Astrocyte (in vitro differentiated cells and primary cell): Measurements from ENCODE around the gene ATP10A. TPM values are rescaled to one million over a fixed set of nuclear protein-coding genes. Genes with fewer than 3 reads are reported as not detected.

Source experiments
- DNase-seq: peaks from one replicate; pipeline ENCODE4 v3.0.0-alpha.2; 2010; ENCODE audit warnings: low read depth
- FAIRE-seq: peaks from 2 replicates; lab custom pipeline; 2011; peaks lifted over from hg19 to GRCh38; lab: Jason Lieb, UNC
- H2AFZ ChIP-seq: 2 replicates; pipeline ENCODE4 v1.6.0; 2012; ENCODE audit warnings: low read depth, low read length, inconsistent platforms
- H3K27ac ChIP-seq: 2 replicates; pipeline ENCODE4 v1.5.1; 2011; ENCODE audit warnings: low read depth, low read length, inconsistent platforms
- H3K27me3 ChIP-seq: 2 replicates; pipeline ENCODE4 v1.6.0; 2011; ENCODE audit warnings: low read length, inconsistent platforms; ENCODE audit not compliant: insufficient read depth
- H3K36me3 ChIP-seq: 2 replicates; pipeline ENCODE4 v1.5.1; 2011; ENCODE audit warnings: low read length, inconsistent platforms; ENCODE audit not compliant: insufficient read depth
- H3K4me1 ChIP-seq: 2 replicates; pipeline ENCODE4 v1.5.1; 2011; ENCODE audit warnings: low read length, inconsistent platforms; ENCODE audit not compliant: insufficient read depth
- H3K4me2 ChIP-seq: 2 replicates; pipeline ENCODE4 v1.6.0; 2012; ENCODE audit warnings: low read length, inconsistent platforms
- H3K4me3 ChIP-seq: 2 replicates; pipeline ENCODE4 v1.5.1; 2011; ENCODE audit warnings: low read depth, mild to moderate bottlenecking, low read length, inconsistent platforms; ENCODE audit not compliant: insufficient read depth
- H3K79me2 ChIP-seq: 2 replicates; pipeline ENCODE4 v1.6.0; 2012; ENCODE audit warnings: mild to moderate bottlenecking, low read length, inconsistent platforms; ENCODE audit not compliant: insufficient read depth
- H3K9ac ChIP-seq: 2 replicates; pipeline ENCODE4 v1.6.0; 2012; ENCODE audit warnings: mild to moderate bottlenecking, low read length, inconsistent platforms
- H3K9me3 ChIP-seq: 2 replicates; pipeline ENCODE4 v1.5.1; 2012; ENCODE audit warnings: low read depth, mild to moderate bottlenecking, low read length, inconsistent platforms; ENCODE audit not compliant: insufficient read depth
- H4K20me1 ChIP-seq: 2 replicates; pipeline ENCODE4 v1.6.0; 2012; ENCODE audit warnings: low read length, inconsistent platforms; ENCODE audit not compliant: insufficient read depth
- H3K27ac Mint-ChIP-seq: one replicate; pipeline ENCODE4 v1.8.0; 2021; ENCODE audit warnings: mild to moderate bottlenecking, mixed read lengths; ENCODE audit not compliant: unreplicated experiment
- H3K27me3 Mint-ChIP-seq: one replicate; pipeline ENCODE4 v1.8.0; 2021; ENCODE audit warnings: low read depth, mixed read lengths; ENCODE audit not compliant: unreplicated experiment
- H3K36me3 Mint-ChIP-seq: one replicate; pipeline ENCODE4 v1.8.0; 2021; ENCODE audit warnings: low read depth, mixed read lengths; ENCODE audit not compliant: unreplicated experiment
- H3K4me1 Mint-ChIP-seq: one replicate; pipeline ENCODE4 v1.8.0; 2021; ENCODE audit warnings: low read depth, mixed read lengths; ENCODE audit not compliant: unreplicated experiment
- H3K4me3 Mint-ChIP-seq: one replicate; pipeline ENCODE4 v1.8.0; 2021; ENCODE audit warnings: mild to moderate bottlenecking, moderate library complexity, mixed read lengths; ENCODE audit not compliant: unreplicated experiment
- H3K9me3 Mint-ChIP-seq: one replicate; pipeline ENCODE4 v1.8.0; 2021; ENCODE audit warnings: mild to moderate bottlenecking, mixed read lengths; ENCODE audit not compliant: unreplicated experiment
- EZH2 ChIP-seq: IDR thresholded peaks from 2 replicates; pipeline ENCODE4 v1.6.1; 2012; ENCODE audit warnings: mild to moderate bottlenecking, low read length, inconsistent platforms; ENCODE audit not compliant: insufficient read depth
- total RNA-seq: library from RNA; stranded (reverse); gene quantifications from 2 replicates; pipeline ENCODE4 v1.2.1, GENCODE V29; 2021
- TF ChIP-seq, protein P1 (sequence below): IDR thresholded peaks from 2 replicates; pipeline ENCODE4 v1.5.1; 2011; ENCODE audit warnings: low read depth, mild to moderate bottlenecking, inconsistent platforms, low read length, moderate library complexity; ENCODE audit not compliant: insufficient read depth

Gene ATP10A
- total RNA-seq, 1 donor from 2014 or later = 21.1 TPM

DNA sequence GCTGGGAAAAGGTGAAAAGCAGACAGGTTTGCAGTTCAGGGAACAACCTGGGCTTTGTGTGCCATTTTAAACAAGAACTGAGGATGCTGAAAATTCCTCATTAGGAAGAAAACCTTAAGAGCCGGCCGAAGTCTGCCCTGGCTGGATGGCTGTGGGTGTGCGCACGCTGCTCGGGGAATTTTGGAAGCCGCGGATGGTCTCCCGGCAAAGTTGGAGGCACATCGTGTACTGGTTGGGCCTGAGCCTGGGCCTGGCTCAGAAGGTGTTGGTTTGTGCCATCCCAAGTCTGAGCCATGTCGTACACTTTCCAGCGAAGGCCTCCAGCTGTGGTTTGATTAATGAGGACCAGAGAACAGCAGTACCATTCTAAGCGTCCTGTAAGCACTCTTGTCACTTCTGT, 188.2 kb downstream of the ATP10A start:
- H3K79me2 ChIP-seq = no peaks in the 10 kb centered on the region
- H2AFZ ChIP-seq = no peak overlapping the region
- Mint-ChIP-seq H3K27me3 (peaks cover 2% of the 10 kb centered on the region), H3K4me3 (no peak overlapping the region), H3K9me3 (no peaks in the 10 kb centered on the region), H3K27ac (no peak overlapping the region), H3K4me1 (peaks cover 19% of the 10 kb centered on the region), H3K36me3 (peaks cover 16% of the 10 kb centered on the region)
- peaks cover 16% of the 10 kb centered on the region for H3K4me1 ChIP-seq
- no peaks in the 10 kb centered on the region for H3K9me3 ChIP-seq
- H3K27me3 ChIP-seq = no peaks in the 10 kb centered on the region
- TF ChIP-seq, protein P1, sequence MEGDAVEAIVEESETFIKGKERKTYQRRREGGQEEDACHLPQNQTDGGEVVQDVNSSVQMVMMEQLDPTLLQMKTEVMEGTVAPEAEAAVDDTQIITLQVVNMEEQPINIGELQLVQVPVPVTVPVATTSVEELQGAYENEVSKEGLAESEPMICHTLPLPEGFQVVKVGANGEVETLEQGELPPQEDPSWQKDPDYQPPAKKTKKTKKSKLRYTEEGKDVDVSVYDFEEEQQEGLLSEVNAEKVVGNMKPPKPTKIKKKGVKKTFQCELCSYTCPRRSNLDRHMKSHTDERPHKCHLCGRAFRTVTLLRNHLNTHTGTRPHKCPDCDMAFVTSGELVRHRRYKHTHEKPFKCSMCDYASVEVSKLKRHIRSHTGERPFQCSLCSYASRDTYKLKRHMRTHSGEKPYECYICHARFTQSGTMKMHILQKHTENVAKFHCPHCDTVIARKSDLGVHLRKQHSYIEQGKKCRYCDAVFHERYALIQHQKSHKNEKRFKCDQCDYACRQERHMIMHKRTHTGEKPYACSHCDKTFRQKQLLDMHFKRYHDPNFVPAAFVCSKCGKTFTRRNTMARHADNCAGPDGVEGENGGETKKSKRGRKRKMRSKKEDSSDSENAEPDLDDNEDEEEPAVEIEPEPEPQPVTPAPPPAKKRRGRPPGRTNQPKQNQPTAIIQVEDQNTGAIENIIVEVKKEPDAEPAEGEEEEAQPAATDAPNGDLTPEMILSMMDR = no peak
- no peak for TF ChIP-seq EZH2
- H4K20me1 ChIP-seq = no peaks in the 10 kb centered on the region
- H3K9ac ChIP-seq = no peak overlapping the region
- no peak overlapping the region for H3K4me3 ChIP-seq
- no peak overlapping the region for H3K4me2 ChIP-seq
- H3K27ac ChIP-seq = no peak overlapping the region
- H3K36me3 ChIP-seq = peaks cover 2% of the 10 kb centered on the region
- FAIRE-seq (no peak), DNase-seq (no peak)

DNA sequence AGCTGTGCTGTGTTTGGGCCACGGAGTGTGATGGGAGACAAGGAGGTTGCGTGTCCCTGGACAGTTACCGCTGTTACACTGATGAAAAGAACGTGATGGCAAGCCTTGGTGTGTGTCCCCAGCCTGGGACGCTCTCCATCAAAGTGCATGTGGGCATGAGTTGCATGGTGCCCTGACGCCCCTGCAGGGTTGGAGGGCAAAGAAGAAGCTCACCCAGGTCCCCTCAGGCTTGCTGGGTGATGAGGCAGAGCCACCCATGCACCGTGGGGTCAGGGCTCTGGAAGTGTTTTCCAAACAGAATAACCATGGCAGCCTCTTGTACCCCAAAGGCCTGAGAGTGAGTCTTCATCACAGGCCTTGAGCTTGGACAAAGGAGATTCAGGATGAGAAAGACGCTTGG, 189.2 kb downstream of the ATP10A start:
- DNase-seq (no peak), FAIRE-seq (no peak)
- Histone ChIP-seq H3K9ac (no peak overlapping the region), H3K79me2 (no peaks in the 10 kb centered on the region), H3K4me1 (peaks cover 25% of the 10 kb centered on the region), H3K9me3 (no peaks in the 10 kb centered on the region), H4K20me1 (no peaks in the 10 kb centered on the region), H3K27me3 (no peaks in the 10 kb centered on the region), H2AFZ (no peak overlapping the region), H3K27ac (no peak overlapping the region), H3K36me3 (peaks cover 2% of the 10 kb centered on the region), H3K4me2 (no peak overlapping the region), H3K4me3 (no peak overlapping the region)
- Mint-ChIP-seq H3K27ac (no peak overlapping the region), H3K27me3 (peaks cover 2% of the 10 kb centered on the region), H3K4me1 (peaks cover 24% of the 10 kb centered on the region), H3K4me3 (no peak overlapping the region), H3K9me3 (no peaks in the 10 kb centered on the region), H3K36me3 (peaks cover 15% of the 10 kb centered on the region)
- TF ChIP-seq EZH2 = no peak
- TF ChIP-seq, protein P1 = no peak

DNA sequence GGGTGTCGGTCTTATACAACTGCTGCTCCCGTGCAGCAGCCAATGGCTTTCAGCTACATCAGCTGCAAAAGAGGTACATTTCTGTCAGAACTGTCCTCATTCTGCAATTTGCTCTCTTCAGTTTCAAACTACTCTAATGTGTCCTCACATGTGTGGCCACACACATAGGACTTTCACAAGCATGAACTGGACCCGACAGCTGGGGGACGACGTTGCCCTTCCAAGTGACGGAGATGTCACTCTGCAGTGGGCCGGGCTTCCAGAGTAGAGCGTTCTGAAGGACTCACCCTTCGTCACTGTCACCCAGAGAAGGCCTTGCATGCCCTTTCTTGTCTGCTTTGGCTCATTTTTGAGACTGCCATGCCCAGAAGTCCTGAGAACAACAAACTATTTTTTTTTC, 189.8 kb downstream of the ATP10A start:
- Mint-ChIP-seq H3K4me1 (peaks cover 24% of the 10 kb centered on the region), H3K36me3 (peaks cover 13% of the 10 kb centered on the region), H3K4me3 (no peak overlapping the region), H3K27me3 (peaks cover 2% of the 10 kb centered on the region), H3K9me3 (no peaks in the 10 kb centered on the region), H3K27ac (no peak overlapping the region)
- TF ChIP-seq, protein P1 = no peak
- no peak for TF ChIP-seq EZH2
- no peak overlapping the region for H3K4me2 ChIP-seq
- no peaks in the 10 kb centered on the region for H3K9me3 ChIP-seq
- no peak overlapping the region for H3K9ac ChIP-seq
- DNase-seq = no peak
- no peak overlapping the region for H3K4me3 ChIP-seq
- no peak overlapping the region for H2AFZ ChIP-seq
- H3K36me3 ChIP-seq = no peaks in the 10 kb centered on the region
- no peaks in the 10 kb centered on the region for H4K20me1 ChIP-seq
- no peak for FAIRE-seq
- peaks cover 25% of the 10 kb centered on the region for H3K4me1 ChIP-seq
- H3K27ac ChIP-seq = no peak overlapping the region
- H3K79me2 ChIP-seq = no peaks in the 10 kb centered on the region
- H3K27me3 ChIP-seq = no peaks in the 10 kb centered on the region
